IMR-90 (cell line): ENCODE data around the gene CD151. TPM values are rescaled to one million over a fixed set of nuclear protein-coding genes. Genes with fewer than 3 reads are reported as not detected.

Source experiments
- ATAC-seq: fragments of 200-7000 bp; cut with Tn5 transposase; 2 replicates; pipeline ENCODE4 v1.9.1; 2020; ENCODE audit warnings: low read depth, mild to moderate bottlenecking, moderate library complexity
- BruUV-seq: library from RNA; stranded (reverse); fragments of 400-500 nt; replicated peaks from 2 replicates; lab custom pipeline; 2021; lab: Mats Ljungman, UMichigan
- CTCF ChIA-PET: fragments of 300-600 bp; formaldehyde crosslinking; extraction: SDS; loops from one replicate; lab custom pipeline; 2021; ENCODE audit warnings: antibody characterized with exemption; lab: Yijun Ruan, JAX
- POLR2A ChIA-PET: fragments of 300-600 bp; sonication (Branson Sonifier 250); formaldehyde crosslinking; loops from one replicate; lab custom pipeline; 2022; ENCODE audit warnings: antibody characterized with exemption; ENCODE audit not compliant: unreplicated experiment; lab: Charles Lee
- DNase-seq: peaks from one replicate; pipeline ENCODE4 v3.0.0; 2013
- H2AFZ ChIP-seq: replicated peaks from 2 replicates; pipeline ENCODE3; 2013; ENCODE audit warnings: low read length, mild to moderate bottlenecking; ENCODE audit not compliant: poor library complexity
- H2AK5ac ChIP-seq: 2 replicates; pipeline ENCODE4 v1.6.1; 2013; ENCODE audit warnings: low read depth, low read length, inconsistent platforms
- H2AK9ac ChIP-seq: replicated peaks from 2 replicates; pipeline ENCODE3; 2013; ENCODE audit warnings: mild to moderate bottlenecking, low read depth, low read length, moderate library complexity; ENCODE audit not compliant: poor library complexity
- H2BK120ac ChIP-seq: 2 replicates; pipeline ENCODE4 v1.6.1; 2013; ENCODE audit warnings: low read depth, low read length, inconsistent platforms
- H2BK15ac ChIP-seq: 3 replicates; pipeline ENCODE4 v1.6.1; 2013; ENCODE audit warnings: low read depth, low read length, inconsistent platforms
- H2BK20ac ChIP-seq: 2 replicates; pipeline ENCODE4 v1.6.1; 2013; ENCODE audit warnings: low read depth, mild to moderate bottlenecking, inconsistent platforms, low read length, moderate library complexity
- H2BK5ac ChIP-seq: 2 replicates; pipeline ENCODE4 v1.6.1; 2013; ENCODE audit warnings: mild to moderate bottlenecking, low read depth, low read length, inconsistent platforms; ENCODE audit not compliant: poor library complexity, severe bottlenecking
- H3K14ac ChIP-seq: replicated peaks from 2 replicates; pipeline ENCODE4 v1.6.1; 2013; ENCODE audit warnings: low read depth, low read length, inconsistent platforms
- H3K18ac ChIP-seq: 2 replicates; pipeline ENCODE4 v1.6.1; 2013; ENCODE audit warnings: low read depth, low read length, control low read depth
- H3K23ac ChIP-seq: 2 replicates; pipeline ENCODE4 v1.6.1; 2013; ENCODE audit warnings: low read depth, low read length, inconsistent platforms
- H3K27ac ChIP-seq: 2 replicates; pipeline ENCODE4 v1.5.1; 2013; ENCODE audit warnings: mild to moderate bottlenecking, control low read depth, low read length; ENCODE audit not compliant: insufficient read depth
- H3K27me3 ChIP-seq: 2 replicates; pipeline ENCODE4 v1.6.1; 2013; ENCODE audit warnings: low read length; ENCODE audit not compliant: control insufficient read depth, insufficient read depth
- H3K36me3 ChIP-seq: 2 replicates; pipeline ENCODE4 v1.6.1; 2013; ENCODE audit warnings: low read length, mixed read lengths; ENCODE audit not compliant: control insufficient read depth, insufficient read depth
- H3K4ac ChIP-seq: 2 replicates; pipeline ENCODE4 v1.6.1; 2013; ENCODE audit warnings: low read depth, low read length, inconsistent platforms
- H3K4me1 ChIP-seq: 2 replicates; pipeline ENCODE4 v1.6.1; 2013; ENCODE audit warnings: low read length, mixed read lengths; ENCODE audit not compliant: control insufficient read depth, insufficient read depth
- H3K4me2 ChIP-seq: 2 replicates; pipeline ENCODE4 v1.6.1; 2013; ENCODE audit warnings: low read depth, mild to moderate bottlenecking, control low read depth, low read length, moderate library complexity
- H3K4me3 ChIP-seq: 2 replicates; pipeline ENCODE4 v1.5.1; 2013; ENCODE audit warnings: low read depth, mild to moderate bottlenecking, control low read depth, low read length, moderate library complexity; ENCODE audit not compliant: insufficient read depth
- H3K56ac ChIP-seq: 2 replicates; pipeline ENCODE4 v1.6.1; 2013; ENCODE audit warnings: low read length, inconsistent platforms; ENCODE audit not compliant: insufficient read depth; ENCODE audit errors: extremely low read depth
- H3K79me1 ChIP-seq, 2 experiments: 2 replicates each; pipeline ENCODE4 v1.6.1; 2013; ENCODE audit warnings: low read length in 2 of 2, inconsistent platforms in 1 of 2, low read depth in 1 of 2
- H3K9ac ChIP-seq: 2 replicates; pipeline ENCODE4 v1.6.1; 2013; ENCODE audit warnings: low read depth, low read length, control low read depth
- H3K9me1 ChIP-seq: 2 replicates; pipeline ENCODE4 v1.6.1; 2013; ENCODE audit warnings: low read length, inconsistent platforms; ENCODE audit not compliant: insufficient read depth
- H3K9me3 ChIP-seq: 2 replicates; pipeline ENCODE4 v1.6.1; 2013; ENCODE audit warnings: low read length; ENCODE audit not compliant: control insufficient read depth, insufficient read depth
- H4K20me1 ChIP-seq: 2 replicates; pipeline ENCODE4 v1.6.1; 2013; ENCODE audit warnings: low read length, inconsistent platforms; ENCODE audit not compliant: insufficient read depth
- H4K5ac ChIP-seq: 2 replicates; pipeline ENCODE4 v1.6.1; 2013; ENCODE audit warnings: mild to moderate bottlenecking, low read depth, low read length, control low read depth
- H4K8ac ChIP-seq, 2 experiments: 2 replicates each; pipeline ENCODE4 v1.6.1; 2013; ENCODE audit warnings: low read depth in 2 of 2, low read length in 2 of 2, control low read depth in 1 of 2, inconsistent platforms in 1 of 2
- H4K91ac ChIP-seq: 2 replicates; pipeline ENCODE4 v1.6.1; 2013; ENCODE audit warnings: low read depth, low read length, inconsistent platforms; ENCODE audit not compliant: insufficient read depth
- BHLHE40 ChIP-seq: fragments of 150-350 bp; IDR thresholded peaks from 2 replicates; pipeline ENCODE4 v1.6.1; 2016; ENCODE audit warnings: mild to moderate bottlenecking, low read depth, low read length
- CEBPB ChIP-seq: IDR thresholded peaks from 2 replicates; pipeline ENCODE4 v1.6.1; 2012; ENCODE audit warnings: low read depth, low read length, improper control_type of control experiment
- CHD1 ChIP-seq: IDR thresholded peaks from 2 replicates; pipeline ENCODE4 v1.6.1; 2012; ENCODE audit warnings: low read depth, low read length, improper control_type of control experiment
- CTCF ChIP-seq: conservative IDR thresholded peaks from 2 replicates; pipeline ENCODE4 v1.5.1; 2012; ENCODE audit warnings: mild to moderate bottlenecking, low read depth, low read length, improper control_type of control experiment
- ELK1 ChIP-seq: fragments of 150-350 bp; IDR thresholded peaks from 2 replicates; pipeline ENCODE4 v1.6.1; 2016; ENCODE audit warnings: low read depth, mild to moderate bottlenecking, low read length, moderate library complexity, borderline replicate concordance
- FOS ChIP-seq: fragments of 150-350 bp; IDR thresholded peaks from 2 replicates; pipeline ENCODE4 v1.6.1; 2016; ENCODE audit warnings: low read depth, low read length
- MAFK ChIP-seq: IDR thresholded peaks from 2 replicates; pipeline ENCODE4 v1.6.1; 2012; ENCODE audit warnings: low read depth, low read length, improper control_type of control experiment
- MAZ ChIP-seq: IDR thresholded peaks from 2 replicates; pipeline ENCODE4 v1.6.1; 2012; ENCODE audit warnings: low read depth, mild to moderate bottlenecking, low read length, improper control_type of control experiment, moderate library complexity, borderline replicate concordance
- MXI1 ChIP-seq: IDR thresholded peaks from 2 replicates; pipeline ENCODE4 v1.6.1; 2012; ENCODE audit warnings: low read depth, mild to moderate bottlenecking, low read length, moderate library complexity, borderline replicate concordance
- NFE2L2 ChIP-seq: fragments of 150-350 bp; IDR thresholded peaks from 2 replicates; pipeline ENCODE4 v1.6.1; 2016; ENCODE audit warnings: low read depth, mild to moderate bottlenecking, low read length
- POLR2A ChIP-seq: IDR thresholded peaks from 2 replicates; pipeline ENCODE4 v1.6.1; 2012; ENCODE audit warnings: mild to moderate bottlenecking, low read depth, low read length
- RAD21 ChIP-seq: IDR thresholded peaks from 2 replicates; pipeline ENCODE4 v1.6.1; 2012; ENCODE audit warnings: low read length, improper control_type of control experiment
- RCOR1 ChIP-seq: IDR thresholded peaks from 2 replicates; pipeline ENCODE4 v1.6.1; 2012; ENCODE audit warnings: mild to moderate bottlenecking, low read length, improper control_type of control experiment; ENCODE audit not compliant: insufficient replicate concordance
- RFX5 ChIP-seq: IDR thresholded peaks from 2 replicates; pipeline ENCODE4 v1.8.0; 2012; ENCODE audit warnings: low read depth, mild to moderate bottlenecking, low read length, moderate library complexity
- SMC3 ChIP-seq: fragments of 150-350 bp; IDR thresholded peaks from 2 replicates; pipeline ENCODE4 v1.6.1; 2016; ENCODE audit warnings: low read depth, mild to moderate bottlenecking, antibody characterized with exemption, low read length, moderate library complexity
- USF2 ChIP-seq: fragments of 150-350 bp; IDR thresholded peaks from 2 replicates; pipeline ENCODE4 v1.6.1; 2017; ENCODE audit warnings: mild to moderate bottlenecking, antibody characterized with exemption, low read length, low read depth
- WGBS, 2 experiments: methylation state at CpG; one replicate each; pipeline versions ENCODE4 v1.1.5 to v1.1.7; 2013; ENCODE audit warnings: missing lambda C conversion rate in 2 of 2; ENCODE audit not compliant: insufficient read length in 1 of 2; ENCODE audit errors: extremely low coverage in 2 of 2; 5-methylcytosine and 5-hydroxymethylcytosine counted together
- dilution Hi-C: fragments of 300-500 bp; cut with HindIII; formaldehyde crosslinking; loops from one replicate; pipeline ENCODE4 v1.14.3; 2018; ENCODE audit warnings: low sequenced_read_pairs; ENCODE audit not compliant: unreplicated experiment
- in situ Hi-C: fragments of 300-500 bp; cut with MboI; formaldehyde crosslinking; loops from 3 replicates; pipeline ENCODE4 v1.14.3; 2019; ENCODE audit warnings: low sequenced_read_pairs, inconsistent platforms, mixed read lengths
- intact Hi-C: fragments of 100-400 bp; cut with micrococcal nuclease; formaldehyde crosslinking; loops from 2 replicates; pipeline ENCODE4 v1.10.0; 2022
- polyA plus RNA-seq, 3 experiments: library from polyadenylated mRNA; depleted of rRNA; stranded (reverse); fragments of >200 nt; gene quantifications; 2 replicates each; pipeline ENCODE4 v1.2.3, GENCODE V29; 2012; ENCODE audit warnings: low replicate concordance in 1 of 3
- total RNA-seq: library from RNA; depleted of rRNA; stranded (reverse); fragments of >200 nt; gene quantifications from 2 replicates; pipeline ENCODE4 v1.2.3, GENCODE V29; 2012

The CD151 gene
- total and polyA plus RNA-seq, 2 of the 4 experiments (the other 2 are of a cell fraction) = 1,150 to 1,267 TPM

GRCh38 chr11:867856-868358, 35.2 kb downstream of the CD151 start:
- H3K36me3 ChIP-seq = peaks cover 29% of the 10 kb centered on the region; the same call in 1 of the 2 replicates
- H3K4me2 ChIP-seq = no peak overlapping the region
- ChIA-PET POLR2A (no interaction called here), CTCF (no interaction called here)
- DNase-seq = no peak
- H2BK5ac ChIP-seq = no peak overlapping the region
- peaks cover 3 to 20% of the 10 kb centered on the region in 2 experiments; a peak in 1 of 4 replicates for H3K79me1 ChIP-seq
- no peak overlapping the region for H2AK5ac ChIP-seq
- H3K14ac ChIP-seq = no peak overlapping the region
- no peak overlapping the region for H2BK15ac ChIP-seq
- H2AK9ac ChIP-seq = no peak overlapping the region
- H3K4me3 ChIP-seq = no peak overlapping the region
- no peak overlapping the region for H3K18ac ChIP-seq
- dilution Hi-C loops (no loop called here), intact Hi-C loops (no loop called here), in situ Hi-C loops (no loop called here)
- no peak overlapping the region for H3K56ac ChIP-seq
- no TSS peak for BruUV-seq
- peaks cover 31% of the 10 kb centered on the region for H4K20me1 ChIP-seq
- no peak overlapping the region for H3K27ac ChIP-seq
- H3K27me3 ChIP-seq = no peaks in the 10 kb centered on the region
- H3K4me1 ChIP-seq = no peaks in the 10 kb centered on the region
- H3K9ac ChIP-seq = no peak overlapping the region
- TF ChIP-seq RCOR1 (no peak), CEBPB (no peak), RFX5 (no peak), SMC3 (no peak), POLR2A (no peak), FOS (no peak), MAZ (no peak), MAFK (no peak), RAD21 (no peak), ELK1 (no peak), BHLHE40 (no peak), MXI1 (no peak), CHD1 (no peak), NFE2L2 (no peak), USF2 (no peak), CTCF (no peak)
- H4K5ac ChIP-seq = no peak overlapping the region
- no peak overlapping the region for H3K4ac ChIP-seq
- H2BK120ac ChIP-seq = no peak overlapping the region
- WGBS, 2 experiments = 100% methylated on average over 2 of the region's 8 CpGs; no CpG with 5 or more reads in 1 of the 2 experiments
- H2AFZ ChIP-seq = no peak overlapping the region
- H4K91ac ChIP-seq = no peak overlapping the region
- no peak overlapping the region for H3K23ac ChIP-seq
- ATAC-seq = no peak
- no peak overlapping the region for H4K8ac ChIP-seq
- no peak overlapping the region for H2BK20ac ChIP-seq
- H3K9me3 ChIP-seq = no peaks in the 10 kb centered on the region
- peaks cover 3% of the 10 kb centered on the region; the same call in 1 of the 2 replicates for H3K9me1 ChIP-seq
